DOHH2 (cell line): Measurements from ENCODE around the gene POGLUT2.

Source experiments
- EZH2phosphoT487 ChIP-seq: fragments of 200-600 bp; sonication (generic); IDR thresholded peaks from 2 replicates; pipeline ENCODE4 v1.6.1; 2017; ENCODE audit warnings: borderline replicate concordance, mild to moderate bottlenecking, antibody characterized with exemption, low read length, moderate library complexity, mixed read lengths
- TF ChIP-seq, protein P1 (sequence below): fragments of 200-600 bp; sonication (generic); IDR thresholded peaks from one replicate; pipeline ENCODE4 v1.5.1; 2014; ENCODE audit warnings: antibody characterized with exemption, mild to moderate bottlenecking, low read depth, low read length; ENCODE audit not compliant: poor library complexity, severe bottlenecking

DNA sequence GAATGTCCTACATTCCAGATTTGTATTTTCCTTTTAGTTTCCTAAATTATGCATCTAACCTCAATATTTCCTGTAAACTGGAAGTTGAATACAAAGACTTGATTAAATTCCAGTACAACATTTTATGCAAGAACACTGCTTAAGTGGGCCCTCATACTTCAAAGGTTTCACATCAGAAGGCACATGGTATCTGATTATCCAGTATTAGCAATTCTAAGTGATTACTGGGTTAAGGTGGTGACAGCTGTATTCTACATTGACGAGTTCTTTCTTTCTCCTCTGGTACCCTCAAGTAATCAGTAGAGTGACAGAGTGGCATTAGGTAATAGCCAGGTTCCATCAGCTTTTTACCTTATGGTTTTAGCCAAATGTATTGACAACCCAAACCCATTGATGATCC lies 18.5 kb upstream of the POGLUT2 start:
- TF ChIP-seq, protein P1, sequence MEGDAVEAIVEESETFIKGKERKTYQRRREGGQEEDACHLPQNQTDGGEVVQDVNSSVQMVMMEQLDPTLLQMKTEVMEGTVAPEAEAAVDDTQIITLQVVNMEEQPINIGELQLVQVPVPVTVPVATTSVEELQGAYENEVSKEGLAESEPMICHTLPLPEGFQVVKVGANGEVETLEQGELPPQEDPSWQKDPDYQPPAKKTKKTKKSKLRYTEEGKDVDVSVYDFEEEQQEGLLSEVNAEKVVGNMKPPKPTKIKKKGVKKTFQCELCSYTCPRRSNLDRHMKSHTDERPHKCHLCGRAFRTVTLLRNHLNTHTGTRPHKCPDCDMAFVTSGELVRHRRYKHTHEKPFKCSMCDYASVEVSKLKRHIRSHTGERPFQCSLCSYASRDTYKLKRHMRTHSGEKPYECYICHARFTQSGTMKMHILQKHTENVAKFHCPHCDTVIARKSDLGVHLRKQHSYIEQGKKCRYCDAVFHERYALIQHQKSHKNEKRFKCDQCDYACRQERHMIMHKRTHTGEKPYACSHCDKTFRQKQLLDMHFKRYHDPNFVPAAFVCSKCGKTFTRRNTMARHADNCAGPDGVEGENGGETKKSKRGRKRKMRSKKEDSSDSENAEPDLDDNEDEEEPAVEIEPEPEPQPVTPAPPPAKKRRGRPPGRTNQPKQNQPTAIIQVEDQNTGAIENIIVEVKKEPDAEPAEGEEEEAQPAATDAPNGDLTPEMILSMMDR = no peak
- no peak for TF ChIP-seq EZH2phosphoT487
